HG02642 (cell line): Measurements from ENCODE around the gene CCDC142.

Experiments used
- ATAC-seq: cut with Tn5 transposase; IDR thresholded peaks from one replicate; pipeline ENCODE4 v1.9.1; 2021; ENCODE audit warnings: mild to moderate bottlenecking; ENCODE audit not compliant: unreplicated experiment, poor library complexity

The CCDC142 gene

GRCh38 chr2:74514368-74515270 is 31.8 kb upstream of the CCDC142 start, which contains the start of gene TLX2:
TLX2 (plus strand) TSS chr2:74514450; CDS start chr2:74514807, 357 bp downstream.
- no peak for ATAC-seq

GRCh38 chr2:74513605-74514367 is 31.0 kb upstream of the CCDC142 start:
- ATAC-seq = no peak

GRCh38 chr2:74512744-74513604 is 30.2 kb upstream of the CCDC142 start:
- ATAC-seq = no peak

- ATAC-seq = no peak
These were observed 28.5 kb upstream of the CCDC142 start for GRCh38 chr2:74511104-74511989.

GRCh38 chr2:74510272-74510671 is 27.5 kb upstream of the CCDC142 start:
- no peak for ATAC-seq

GRCh38 chr2:74507926-74508520 is 25.2 kb upstream of the CCDC142 start:
- peak; percentile 6 for ATAC-seq

GRCh38 chr2:74507145-74507925 is 24.5 kb upstream of the CCDC142 start, which contains the start of gene PCGF1:
PCGF1 (minus strand) TSS chr2:74507695; CDS start chr2:74507668, 27 bp downstream.
- ATAC-seq = peak; percentile 93

GRCh38 chr2:74505448-74506246 is 22.8 kb upstream of the CCDC142 start:
- ATAC-seq = no peak

GRCh38 chr2:74504591-74504990 is 21.8 kb upstream of the CCDC142 start:
- no peak for ATAC-seq

- no peak for ATAC-seq
These were observed 21.0 kb upstream of the CCDC142 start for GRCh38 chr2:74503506-74504475.

GRCh38 chr2:74502720-74503505 is 20.1 kb upstream of the CCDC142 start:
- ATAC-seq = peak; percentile 36

- no peak for ATAC-seq
These were observed 19.4 kb upstream of the CCDC142 start for GRCh38 chr2:74502147-74502719.

- no peak for ATAC-seq
These were observed 18.7 kb upstream of the CCDC142 start for GRCh38 chr2:74501335-74502071.

GRCh38 chr2:74500578-74500946 is 17.8 kb upstream of the CCDC142 start:
- no peak for ATAC-seq
